Spleen (tissue), 11 donors: Measurements from ENCODE around the gene THAP7. TPM values are rescaled to one million over a fixed set of nuclear protein-coding genes. Genes with fewer than 3 reads are reported as not detected.

Experiments
- DNase-seq: peaks from one replicate; pipeline ENCODE4 v3.0.0-alpha.2; 2020
- H3K27ac ChIP-seq, 8 donors: fragments of 200-600 bp; sonication (generic) in 7 of 8; 1 replicate in 4 of 8; 2 replicates in 4 of 8; pipeline versions ENCODE4 v1.5.0 to v1.8.0; 2016 to 2021; ENCODE audit warnings: inconsistent platforms in 4 of 8, mild to moderate bottlenecking in 4 of 8, moderate library complexity in 1 of 8
- H3K27me3 ChIP-seq, 7 donors: fragments of 200-600 bp; sonication (generic) in 6 of 7; replicated peaks in 1 of 7; 1 replicate in 4 of 7; 2 replicates in 3 of 7; pipeline versions ENCODE4 v1.5.0 to v1.8.0; 2016 to 2021; ENCODE audit warnings: inconsistent platforms in 3 of 7, mild to moderate bottlenecking in 1 of 7
- H3K36me3 ChIP-seq, 6 donors: fragments of 200-600 bp; sonication (generic) in 5 of 6; 1 replicate in 4 of 6; 2 replicates in 2 of 6; pipeline versions ENCODE4 v1.5.0 to v1.8.0; 2016 to 2021; ENCODE audit warnings: inconsistent platforms in 2 of 6
- H3K4me1 ChIP-seq, 6 donors: fragments of 200-600 bp; sonication (generic) in 5 of 6; 1 replicate in 3 of 6; 2 replicates in 3 of 6; pipeline versions ENCODE4 v1.5.0 to v1.8.0; 2016 to 2021; ENCODE audit warnings: inconsistent platforms in 3 of 6
- H3K4me3 ChIP-seq, 8 donors: fragments of 200-600 bp; sonication (generic) in 7 of 8; 1 replicate in 4 of 8; 2 replicates in 4 of 8; pipeline versions ENCODE4 v1.5.0 to v1.8.0; 2016 to 2021; ENCODE audit warnings: inconsistent platforms in 4 of 8, mild to moderate bottlenecking in 4 of 8, moderate library complexity in 2 of 8
- H3K9me3 ChIP-seq, 8 donors: fragments of 200-600 bp; sonication (generic) in 7 of 8; 1 replicate in 4 of 8; 2 replicates in 4 of 8; pipeline versions ENCODE4 v1.5.0 to v1.8.0; 2016 to 2021; ENCODE audit warnings: inconsistent platforms in 4 of 8
- CTCF ChIP-seq, 11 experiments: fragments of 200-600 bp in 7 of 11; fragments of 450-650 bp in 4 of 11; sonication (generic) in 4 of 11; IDR thresholded peaks in 8 of 11; conservative IDR thresholded peaks in 3 of 11; 1 replicate in 7 of 11; 2 replicates in 4 of 11; pipeline versions ENCODE4 v1.4.0 to v1.8.0; 2016 to 2021; ENCODE audit warnings: antibody characterized with exemption in 11 of 11, inconsistent platforms in 4 of 11, mild to moderate bottlenecking in 1 of 11
- POLR2A ChIP-seq, 3 donors: fragments of 450-650 bp; IDR thresholded peaks; one replicate each; pipeline ENCODE4 v1.5.1; 2017; ENCODE audit warnings: antibody characterized with exemption in 3 of 3, mild to moderate bottlenecking in 1 of 3
- POLR2AphosphoS5 ChIP-seq, 3 donors: sonication (generic); formaldehyde crosslinking; IDR thresholded peaks; one replicate each; pipeline ENCODE4 v1.5.1; 2017; ENCODE audit warnings: antibody characterized with exemption in 3 of 3
- WGBS, 5 donors: extraction: QIAGEN DNeasy Blood & Tissue Kit in 3 of 5; methylation state at CpG; one replicate each; pipeline versions ENCODE4 v1.1.5 to v1.1.7; 2013 to 2018; 5-methylcytosine and 5-hydroxymethylcytosine counted together
- intact Hi-C: fragments of 100-400 bp; cut with DNase I; formaldehyde crosslinking; loops from one replicate; pipeline ENCODE4 v1.15.0; 2023; ENCODE audit warnings: low total_unique reads
- polyA plus RNA-seq, 3 donors: library from polyadenylated mRNA; stranded (reverse); fragments of 200-250 nt; gene quantifications; one replicate each; pipeline ENCODE4 v1.2.1, GENCODE V29; 2013
- total RNA-seq, 7 donors: library from RNA; depleted of rRNA in 3 of 7; stranded (reverse); fragments of >200 nt in 3 of 7; fragmentation: NEBNext Ultra II Directional in 4 of 7; extraction: Animal tissue kit (Norgen Biotek cat#: 25700) in 4 of 7; gene quantifications; one replicate each; pipeline versions ENCODE4 v1.1.0 to v1.2.1, GENCODE V29; 2016 to 2021
- donor health status: healthy with polysubstance abuse.
- donor health status: DM: no; HTN: no; CAD: no; lungs with moderate emphysema.
- donor health status: DM: no; HTN: no; CAD: no.
- donor health status: Bipolar disorder and iron deficiency.
- donor health status: healthy.
- donor health status: DM: no; HTN: no; CAD: no.
- donor health status: DM: yes; HTN: yes; CAD: no.

The THAP7 gene
- total and polyA plus RNA-seq, 10 donors, result 16.7 to 53.3 (median 29.6) TPM

- no peak for TF ChIP-seq POLR2AphosphoS5 (IDR thresholded peaks at IDR 0.05)
- no peaks in the 10 kb centered on the region for H3K9me3 ChIP-seq
- intact Hi-C loops, result no loop called here
- H3K36me3 ChIP-seq, result no peaks in the 10 kb centered on the region
- WGBS, 5 donors, result 45 to 77% (median 64%) methylated on average over 2 of the region's 2 CpGs
- peak overlapping the region in 7 of 8 donors; percentile 20 to 74 (median 59) for H3K27ac ChIP-seq
- H3K4me3 ChIP-seq, result no peak overlapping the region
- H3K27me3 ChIP-seq, result peaks cover 0 to 11% (median 0%) of the 10 kb centered on the region in 7 donors
- peaks cover 0 to 6% (median 2%) of the 10 kb centered on the region in 6 donors for H3K4me1 ChIP-seq
- DNase-seq, result peak; percentile 27
Measured at GRCh38 chr22:21038405-21038804, 36.5 kb upstream of the THAP7 start.

- intact Hi-C loops, result no loop called here
- Histone ChIP-seq H3K4me3 (no peak overlapping the region), H3K36me3 (no peaks in the 10 kb centered on the region), H3K9me3 (no peaks in the 10 kb centered on the region), H3K27ac (no peak overlapping the region), H3K27me3 (peaks cover 0 to 37% (median 15%) of the 10 kb centered on the region in 7 donors), H3K4me1 (peaks cover 4 to 20% (median 10%) of the 10 kb centered on the region in 6 donors)
- TF ChIP-seq POLR2A (IDR thresholded peaks at IDR 0.05) (no peak), POLR2AphosphoS5 (IDR thresholded peaks at IDR 0.05) (no peak), CTCF (IDR thresholded peaks at IDR 0.05 in 8 of 11, conservative IDR thresholded peaks at IDR 0.05 in 3 of 11) (no peak)
- WGBS, 5 donors, result 84 to 94% (median 89%) methylated on average over 3 of the region's 3 CpGs
- DNase-seq, result no peak
Measured at GRCh38 chr22:21034989-21035388, 33.1 kb upstream of the THAP7 start.

GRCh38 chr22:21033895-21034294, 32.0 kb upstream of the THAP7 start:
- no peaks in the 10 kb centered on the region for H3K9me3 ChIP-seq
- H3K4me1 ChIP-seq, result peaks cover 4 to 20% (median 10%) of the 10 kb centered on the region in 6 donors
- intact Hi-C loops, result no loop called here
- peaks cover 0 to 48% (median 15%) of the 10 kb centered on the region in 7 donors for H3K27me3 ChIP-seq
- H3K4me3 ChIP-seq, result no peak overlapping the region
- TF ChIP-seq POLR2AphosphoS5 (IDR thresholded peaks at IDR 0.05) (no peak), CTCF (IDR thresholded peaks at IDR 0.05 in 8 of 11, conservative IDR thresholded peaks at IDR 0.05 in 3 of 11) (no peak), POLR2A (IDR thresholded peaks at IDR 0.05) (no peak)
- H3K36me3 ChIP-seq, result no peaks in the 10 kb centered on the region
- no peak overlapping the region for H3K27ac ChIP-seq
- no peak for DNase-seq
- WGBS, 5 donors, result 65 to 88% (median 82%) methylated on average over 3 of the region's 3 CpGs

- Histone ChIP-seq H3K9me3 (no peaks in the 10 kb centered on the region), H3K27me3 (peaks cover 0 to 49% (median 15%) of the 10 kb centered on the region in 7 donors), H3K4me3 (peak overlapping the region in 2 of 8 donors; percentile 40 to 62), H3K4me1 (peaks cover 4 to 20% (median 10%) of the 10 kb centered on the region in 6 donors), H3K36me3 (no peaks in the 10 kb centered on the region), H3K27ac (peak overlapping the region in 2 of 8 donors; percentile 3)
- intact Hi-C loops, result no loop called here
- no peak for TF ChIP-seq CTCF (IDR thresholded peaks at IDR 0.05 in 8 of 11, conservative IDR thresholded peaks at IDR 0.05 in 3 of 11)
- no peak for TF ChIP-seq POLR2A (IDR thresholded peaks at IDR 0.05)
- TF ChIP-seq POLR2AphosphoS5 (IDR thresholded peaks at IDR 0.05), result no peak
- DNase-seq, result no peak
- 83 to 87% (median 85%) methylated on average over 11 to 12 of the region's 12 CpGs for WGBS, 5 donors
Measured at GRCh38 chr22:21032868-21033688, 31.2 kb upstream of the THAP7 start.
